Measurements from ENCODE around the gene NCOA7. TPM values are rescaled to one million over a fixed set of nuclear protein-coding genes. Genes with fewer than 3 reads are reported as not detected.
A peak's percentile ranks its signal among the peaks of the same experiment; 100 is the strongest.
"Not testable (repeated sequence)": the region's sequence is repeated elsewhere in the genome, so short reads cannot be mapped to it uniquely, and the experiment has no call there.

The NCOA7 gene
- total RNA-seq, 1 donor from 2014 or later: 7.8 TPM

- peak; percentile 76 for DNase-seq (ENCODE audit: low read depth)
Observed at GRCh38 chr6:125918681-125919566, 128.2 kb downstream of the NCOA7 start.

GRCh38 chr6:125919618-125920017, 128.9 kb downstream of the NCOA7 start:
- DNase-seq (ENCODE audit: low read depth): no peak

GRCh38 chr6:125922322-125922860, 131.6 kb downstream of the NCOA7 start:
- no peak for DNase-seq (ENCODE audit: low read depth)

- no peak for DNase-seq (ENCODE audit: low read depth)
Observed at GRCh38 chr6:125923366-125923877, 132.7 kb downstream of the NCOA7 start.

- no peak for DNase-seq (ENCODE audit: low read depth)
Observed at GRCh38 chr6:125924169-125924568, 133.4 kb downstream of the NCOA7 start.

- no peak for DNase-seq (ENCODE audit: low read depth)
Observed at GRCh38 chr6:125924697-125925358, 134.1 kb downstream of the NCOA7 start.

GRCh38 chr6:125926711-125927110, 136.0 kb downstream of the NCOA7 start:
- DNase-seq (ENCODE audit: low read depth): no peak

GRCh38 chr6:125927761-125928160, 137.0 kb downstream of the NCOA7 start:
- no peak for DNase-seq (ENCODE audit: low read depth)

- no peak for DNase-seq (ENCODE audit: low read depth)
Observed at GRCh38 chr6:125930765-125931418, 140.1 kb downstream of the NCOA7 start.

GRCh38 chr6:125931733-125932450, 141.1 kb downstream of the NCOA7 start:
- no peak for DNase-seq (ENCODE audit: low read depth)

GRCh38 chr6:125932451-125932795, 141.7 kb downstream of the NCOA7 start:
- no peak for DNase-seq (ENCODE audit: low read depth)

- DNase-seq (ENCODE audit: low read depth): not testable (repeated sequence)
Observed at GRCh38 chr6:125935520-125935919, 144.8 kb downstream of the NCOA7 start.

GRCh38 chr6:125939026-125939425, 148.3 kb downstream of the NCOA7 start:
- DNase-seq (ENCODE audit: low read depth): no peak

- no peak for DNase-seq (ENCODE audit: low read depth)
Observed at GRCh38 chr6:125939791-125940190, 149.0 kb downstream of the NCOA7 start.

- DNase-seq (ENCODE audit: low read depth): no peak
Observed at GRCh38 chr6:125940247-125941041, 149.7 kb downstream of the NCOA7 start.

- DNase-seq (ENCODE audit: low read depth): no peak
Observed at GRCh38 chr6:125942672-125943527, 152.1 kb downstream of the NCOA7 start.

GRCh38 chr6:125943528-125944433, 153.0 kb downstream of the NCOA7 start:
- DNase-seq (ENCODE audit: low read depth): no peak

- DNase-seq (ENCODE audit: low read depth): peak; percentile 53
Observed at GRCh38 chr6:125944434-125944816, 153.7 kb downstream of the NCOA7 start.

Measured in myocyte (in vitro differentiated cells).